Upper lobe of right lung (tissue), 1 donor: Measurements from ENCODE around the gene APCDD1. TPM values are rescaled to one million over a fixed set of nuclear protein-coding genes. Genes with fewer than 3 reads are reported as not detected.
"Not testable (repeated sequence)": the region's sequence is repeated elsewhere in the genome, so short reads cannot be mapped to it uniquely, and the experiment has no call there.

Experiments used
- ATAC-seq: fragments of 200-7000 bp; cut with Tn5 transposase; one replicate; pipeline ENCODE4 v1.9.1; 2020; ENCODE audit warnings: mild to moderate bottlenecking, moderate library complexity
- DNase-seq: peaks from one replicate; pipeline ENCODE4 v3.0.0-alpha.2; 2020
- H3K27ac ChIP-seq: fragments of 200-600 bp; one replicate; pipeline ENCODE4 v1.8.0; 2022
- H3K27me3 ChIP-seq: fragments of 200-600 bp; one replicate; pipeline ENCODE4 v1.8.0; 2022; ENCODE audit warnings: mild to moderate bottlenecking
- H3K36me3 ChIP-seq: fragments of 200-600 bp; one replicate; pipeline ENCODE4 v1.8.0; 2022
- H3K4me1 ChIP-seq: fragments of 200-600 bp; one replicate; pipeline ENCODE4 v1.8.0; 2022
- H3K4me3 ChIP-seq: fragments of 200-600 bp; one replicate; pipeline ENCODE4 v1.8.0; 2022; ENCODE audit warnings: mild to moderate bottlenecking
- H3K9me3 ChIP-seq: fragments of 200-600 bp; one replicate; pipeline ENCODE4 v1.8.0; 2022
- CTCF ChIP-seq: fragments of 200-600 bp; IDR thresholded peaks from one replicate; pipeline ENCODE4 v1.8.0; 2022; ENCODE audit warnings: antibody characterized with exemption
- intact Hi-C: fragments of 100-400 bp; cut with DNase I; formaldehyde crosslinking; loops from one replicate; pipeline ENCODE4 v1.11.0; 2022
- total RNA-seq: library from RNA; stranded (reverse); fragmentation: NEBNext Ultra II Directional; extraction: Animal tissue kit (Norgen Biotek cat#: 25700); gene quantifications from one replicate; pipeline ENCODE4 v1.2.1, GENCODE V29; 2021
- donor health status: DM: no; HTN: yes; CAD: no; lungs with severe emphysema.

Gene APCDD1
- total RNA-seq, 1 donor from 2014 or later = 27.6 TPM

- Histone ChIP-seq H3K4me1 (peaks cover 38% of the 10 kb centered on the region), H3K27me3 (no peaks in the 10 kb centered on the region), H3K4me3 (no peak overlapping the region), H3K9me3 (no peaks in the 10 kb centered on the region), H3K36me3 (peaks cover 15% of the 10 kb centered on the region), H3K27ac (no peak overlapping the region)
- ATAC-seq (no peak), DNase-seq (no peak)
- intact Hi-C loops = no loop called here
- TF ChIP-seq CTCF = no peak
These were observed 75.6 kb downstream of the APCDD1 start for GRCh38 chr18:10530002-10530401.

DNA sequence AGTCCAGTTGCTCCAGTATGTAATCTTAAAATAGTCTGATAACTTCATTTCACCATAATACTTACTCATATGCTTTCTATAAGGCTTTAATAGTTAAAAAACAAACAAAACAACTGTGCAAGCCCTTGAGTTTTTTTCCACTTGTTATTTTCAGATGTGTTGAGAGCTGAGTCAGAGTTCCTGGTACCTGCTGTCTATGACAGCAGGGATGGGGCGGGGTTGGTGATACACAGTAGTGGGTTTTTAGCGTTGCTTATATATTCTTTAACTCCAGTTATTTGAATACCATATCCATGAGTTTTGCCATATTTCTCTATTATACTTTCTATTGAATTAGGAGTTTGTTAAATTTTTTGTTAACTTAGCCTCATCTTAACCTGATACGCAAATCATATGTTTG is 76.4 kb downstream of the APCDD1 start:
- Histone ChIP-seq H3K36me3 (peaks cover 20% of the 10 kb centered on the region), H3K27ac (no peak overlapping the region), H3K4me3 (no peak overlapping the region), H3K27me3 (no peaks in the 10 kb centered on the region), H3K4me1 (peaks cover 38% of the 10 kb centered on the region), H3K9me3 (no peaks in the 10 kb centered on the region)
- TF ChIP-seq CTCF = no peak
- ATAC-seq = peak; percentile 5
- no peak for DNase-seq
- intact Hi-C loops = no loop called here

DNA sequence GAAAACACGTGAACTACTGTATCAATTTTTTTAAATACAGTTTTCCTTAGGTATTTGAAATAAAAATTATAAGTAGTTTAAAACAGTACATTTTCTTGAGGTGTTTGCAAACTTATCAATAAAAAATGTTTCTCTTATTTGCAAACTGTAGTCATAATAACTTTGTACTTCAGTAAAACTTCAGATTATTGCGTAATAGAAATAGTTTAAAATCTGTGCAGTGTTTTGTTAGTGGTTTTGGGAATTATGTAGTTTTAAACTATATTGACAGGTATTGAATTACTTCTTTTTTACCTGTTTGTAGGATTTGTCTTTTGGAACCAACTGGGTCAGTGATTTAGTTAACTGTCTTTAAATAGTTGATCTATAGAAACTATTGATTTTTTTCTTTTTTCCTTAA is 78.7 kb downstream of the APCDD1 start:
- H3K4me1 ChIP-seq = peaks cover 26% of the 10 kb centered on the region
- intact Hi-C loops = no loop called here

DNA sequence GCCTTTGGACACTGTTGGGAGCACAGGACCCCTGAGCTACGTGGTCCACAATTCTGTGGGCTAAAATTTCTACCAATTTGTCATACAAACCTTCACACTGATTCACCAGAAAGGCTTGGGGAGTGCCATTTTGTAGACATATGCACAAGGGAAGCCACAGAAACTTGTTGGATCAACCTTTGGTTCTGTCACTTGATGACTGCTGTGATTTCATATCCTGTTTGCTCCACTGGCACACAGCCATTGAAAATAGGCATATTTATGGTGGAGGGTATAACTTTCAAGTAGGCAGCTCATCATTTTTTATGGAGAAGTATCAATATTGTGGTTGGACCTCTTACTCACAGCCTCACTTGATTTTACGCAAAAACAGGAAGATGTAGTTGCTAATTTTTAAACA is 81.8 kb downstream of the APCDD1 start:
- peaks cover 46% of the 10 kb centered on the region for H3K36me3 ChIP-seq
- no peak for TF ChIP-seq CTCF
- ATAC-seq (no peak), DNase-seq (no peak)
- no peaks in the 10 kb centered on the region for H3K27me3 ChIP-seq
- no peaks in the 10 kb centered on the region for H3K9me3 ChIP-seq
- intact Hi-C loops = no loop called here
- H3K4me1 ChIP-seq = no peaks in the 10 kb centered on the region
- no peak overlapping the region for H3K4me3 ChIP-seq
- no peak overlapping the region for H3K27ac ChIP-seq

More for the DNA sequence above, 78.7 kb downstream of the APCDD1 start:
- TF ChIP-seq CTCF = no peak
- no peak for ATAC-seq
- no peaks in the 10 kb centered on the region for H3K9me3 ChIP-seq
- no peaks in the 10 kb centered on the region for H3K27me3 ChIP-seq
- no peak overlapping the region for H3K27ac ChIP-seq
- H3K36me3 ChIP-seq = peaks cover 20% of the 10 kb centered on the region
- no peak overlapping the region for H3K4me3 ChIP-seq
- DNase-seq = no peak

DNA sequence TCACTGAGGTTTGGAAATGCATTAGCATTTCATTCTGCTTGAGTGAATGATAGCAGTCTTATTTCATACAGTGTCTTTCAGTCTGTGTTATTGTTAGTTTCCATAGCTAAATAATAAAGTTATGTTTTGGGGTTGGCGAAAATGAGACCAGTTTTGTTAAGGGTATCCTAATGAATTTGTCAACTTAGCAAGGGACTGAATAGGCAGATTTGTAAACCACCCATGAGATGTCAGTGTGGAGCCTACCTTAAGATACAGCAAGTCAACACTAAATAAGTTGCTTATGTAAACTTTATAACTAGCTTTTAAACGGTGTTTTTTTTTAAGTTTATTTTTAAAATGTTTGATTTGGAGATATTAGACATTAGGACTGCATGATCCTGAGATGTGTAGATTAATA is 83.3 kb downstream of the APCDD1 start:
- DNase-seq (no peak), ATAC-seq (no peak)
- Histone ChIP-seq H3K27ac (no peak overlapping the region), H3K27me3 (no peaks in the 10 kb centered on the region), H3K4me3 (no peak overlapping the region), H3K36me3 (peaks cover 54% of the 10 kb centered on the region), H3K4me1 (no peaks in the 10 kb centered on the region), H3K9me3 (no peaks in the 10 kb centered on the region)
- no peak for TF ChIP-seq CTCF
- intact Hi-C loops = no loop called here

- H3K9me3 ChIP-seq, H3K27ac ChIP-seq, intact Hi-C loops, H3K4me3 ChIP-seq, DNase-seq, H3K27me3 ChIP-seq, H3K4me1 ChIP-seq, ATAC-seq: not testable (repeated sequence)
- peaks cover 55% of the 10 kb centered on the region for H3K36me3 ChIP-seq
These were observed 84.7 kb downstream of the APCDD1 start for GRCh38 chr18:10539124-10539523.

Other genes starting within 250 kb of the APCDD1 start
- 29.1 TPM for gene NAPG, start 71.4 kb downstream of the APCDD1 start, total RNA-seq